SK-N-SH (cell line): ENCODE measurements around the gene RGS6. TPM values are rescaled to one million over a fixed set of nuclear protein-coding genes. Genes with fewer than 3 reads are reported as not detected.

Experiments used
- CTCF ChIA-PET: fragments of 300-600, 350-600 bp; formaldehyde crosslinking; extraction: SDS; loops from one replicate; lab custom pipeline; 2021; lab: Yijun Ruan, JAX
- POLR2A ChIA-PET: fragments of 350-600 bp; sonication (Branson Sonifier 250); formaldehyde crosslinking; extraction: SDS; loops from one replicate; lab custom pipeline; 2020; ENCODE audit warnings: antibody characterized with exemption, inconsistent platforms; lab: Yijun Ruan, JAX
- DNase-seq: peaks from one replicate; pipeline ENCODE4 v3.0.0; 2012
- H2AFZ ChIP-seq: fragments of 200-600 bp; sonication (generic); 2 replicates; pipeline ENCODE4 v1.8.1; 2016; ENCODE audit warnings: antibody characterized with exemption, mild to moderate bottlenecking, low read depth
- H3F3A ChIP-seq: fragments of 200-600 bp; sonication (generic); replicated peaks from 2 replicates; pipeline ENCODE3; 2016; ENCODE audit warnings: antibody characterized with exemption, mild to moderate bottlenecking; ENCODE audit not compliant: insufficient read depth
- H3K27ac ChIP-seq, 2 experiments: fragments of 200-500 bp in 1 of 2; fragments of 200-600 bp in 1 of 2; sonication (Bioruptor generic) in 1 of 2; sonication (generic), shearing (Covaris generic) in 1 of 2; 2 replicates each; pipeline versions ENCODE4 v1.5.1 to v1.6.1; 2014 to 2016; ENCODE audit warnings: low read depth in 2 of 2, inconsistent platforms in 1 of 2, low read length in 1 of 2, mild to moderate bottlenecking in 1 of 2, mixed read lengths in 1 of 2
- H3K27me3 ChIP-seq: fragments of 200-600 bp; sonication (generic), shearing (Covaris generic); 2 replicates; pipeline ENCODE4 v1.6.1; 2016; ENCODE audit warnings: mixed run types; ENCODE audit not compliant: insufficient read depth
- H3K36me3 ChIP-seq, 2 experiments: fragments of 200-500 bp in 1 of 2; fragments of 200-600 bp in 1 of 2; sonication (Bioruptor generic) in 1 of 2; sonication (generic) in 1 of 2; replicated peaks in 1 of 2; 2 replicates each; pipeline versions ENCODE3 to v1.5.1; 2014 to 2016; ENCODE audit warnings: low read length in 1 of 2, mild to moderate bottlenecking in 1 of 2; ENCODE audit not compliant: insufficient read depth in 2 of 2, control insufficient read depth in 1 of 2
- H3K4me1 ChIP-seq, 2 experiments: fragments of 200-500 bp in 1 of 2; fragments of 200-600 bp in 1 of 2; sonication (Bioruptor generic) in 1 of 2; sonication (generic), shearing (Covaris generic) in 1 of 2; 2 replicates each; pipeline versions ENCODE4 v1.5.1 to v1.6.1; 2014 to 2016; ENCODE audit warnings: low read depth in 1 of 2, low read length in 1 of 2, mixed run types in 1 of 2; ENCODE audit not compliant: insufficient read depth in 2 of 2, control insufficient read depth in 1 of 2
- H3K4me2 ChIP-seq: fragments of 200-600 bp; sonication (generic), shearing (Covaris generic); 2 replicates; pipeline ENCODE4 v1.6.1; 2017; ENCODE audit warnings: mixed run types
- H3K4me3 ChIP-seq, 2 experiments: fragments of 200-500 bp in 1 of 2; fragments of 200-600 bp in 1 of 2; sonication (Bioruptor generic) in 1 of 2; sonication (generic), shearing (Covaris generic) in 1 of 2; 2 replicates each; pipeline versions ENCODE4 v1.5.1 to v1.8.1; 2014 to 2016; ENCODE audit warnings: low read depth in 2 of 2, inconsistent platforms in 1 of 2, low read length in 1 of 2, mild to moderate bottlenecking in 1 of 2, mixed read lengths in 1 of 2, moderate library complexity in 1 of 2
- H3K79me2 ChIP-seq: fragments of 200-600 bp; sonication (generic); 2 replicates; pipeline ENCODE4 v1.8.1; 2017; ENCODE audit warnings: mild to moderate bottlenecking; ENCODE audit not compliant: insufficient read depth
- H3K9ac ChIP-seq: fragments of 200-600 bp; sonication (generic); 2 replicates; pipeline ENCODE4 v1.6.1; 2017; ENCODE audit warnings: mixed run types
- H3K9me2 ChIP-seq: fragments of 200-600 bp; sonication (generic); 2 replicates; pipeline ENCODE4 v1.6.1; 2017; ENCODE audit warnings: mixed run types
- H3K9me3 ChIP-seq: fragments of 200-600 bp; sonication (generic); 2 replicates; pipeline ENCODE4 v1.6.1; 2017; ENCODE audit warnings: mixed run types, mild to moderate bottlenecking, moderate library complexity
- H4K20me1 ChIP-seq: fragments of 200-600 bp; sonication (generic); 2 replicates; pipeline ENCODE4 v1.6.1; 2017; ENCODE audit warnings: mild to moderate bottlenecking, mixed run types; ENCODE audit not compliant: insufficient read depth
- EP300 ChIP-seq, 2 experiments: IDR thresholded peaks; 2 replicates each; pipeline versions ENCODE4 v1.4.0 to v1.6.1; 2012; ENCODE audit warnings: borderline replicate concordance in 1 of 2, low read depth in 1 of 2, low read length in 1 of 2
- FOSL2 ChIP-seq: IDR thresholded peaks from 2 replicates; pipeline ENCODE4 v1.4.0; 2012; ENCODE audit warnings: low read depth, mild to moderate bottlenecking, moderate library complexity, borderline replicate concordance
- FOXM1 ChIP-seq: IDR thresholded peaks from 2 replicates; pipeline ENCODE4 v1.4.0; 2012; ENCODE audit warnings: low read depth, mild to moderate bottlenecking
- JUND ChIP-seq: IDR thresholded peaks from 2 replicates; pipeline ENCODE4 v1.4.0; 2012
- MEF2A ChIP-seq: IDR thresholded peaks from 2 replicates; pipeline ENCODE4 v1.4.0; 2012; ENCODE audit warnings: low read depth, borderline replicate concordance
- MXI1 ChIP-seq: IDR thresholded peaks from 2 replicates; pipeline ENCODE4 v1.6.1; 2012; ENCODE audit warnings: mild to moderate bottlenecking, low read depth, low read length, improper control_type of control experiment
- NFIC ChIP-seq: IDR thresholded peaks from 2 replicates; pipeline ENCODE4 v1.4.0; 2012; ENCODE audit warnings: borderline replicate concordance
- RAD21 ChIP-seq: IDR thresholded peaks from 2 replicates; pipeline ENCODE4 v1.6.1; 2012; ENCODE audit warnings: mild to moderate bottlenecking, low read length
- RFX5 ChIP-seq: IDR thresholded peaks from 2 replicates; pipeline ENCODE4 v1.6.1; 2012; ENCODE audit warnings: mild to moderate bottlenecking, improper control_type of control experiment, low read length
- RXRA ChIP-seq: IDR thresholded peaks from 2 replicates; pipeline ENCODE4 v1.4.0; 2012; ENCODE audit warnings: low read depth, mild to moderate bottlenecking, borderline replicate concordance
- SIN3A ChIP-seq: IDR thresholded peaks from 2 replicates; pipeline ENCODE4 v1.6.1; 2012; ENCODE audit warnings: low read depth, mild to moderate bottlenecking, low read length, moderate library complexity, borderline replicate concordance
- TAF1 ChIP-seq: IDR thresholded peaks from 2 replicates; pipeline ENCODE4 v1.6.1; 2012; ENCODE audit warnings: low read depth, mild to moderate bottlenecking, low read length, moderate library complexity, borderline replicate concordance
- TEAD4 ChIP-seq: IDR thresholded peaks from 2 replicates; pipeline ENCODE4 v1.4.0; 2012; ENCODE audit warnings: mild to moderate bottlenecking, borderline replicate concordance; ENCODE audit not compliant: insufficient read depth
- WGBS: methylation state at CpG from one replicate; pipeline ENCODE4 v1.1.6; 2017; ENCODE audit warnings: low lambda C conversion rate; 5-methylcytosine and 5-hydroxymethylcytosine counted together
- polyA plus RNA-seq, 3 experiments: library from polyadenylated mRNA; depleted of rRNA; stranded (reverse); fragments of >200 nt; gene quantifications; 2 replicates each; pipeline ENCODE4 v1.2.3, GENCODE V29; 2012
- TF ChIP-seq, protein P1 (sequence below): IDR thresholded peaks from 2 replicates; pipeline ENCODE4 v1.6.1; 2012; ENCODE audit warnings: mild to moderate bottlenecking, low read depth, low read length, moderate library complexity
- TF ChIP-seq, protein P2 (sequence below): IDR thresholded peaks from 2 replicates; pipeline ENCODE4 v1.4.0; 2012; ENCODE audit warnings: low read depth, borderline replicate concordance
- TF ChIP-seq, protein P3 (sequence below): fragments of 150-350 bp; IDR thresholded peaks from 2 replicates; pipeline ENCODE4 v1.6.1; 2016; ENCODE audit warnings: mild to moderate bottlenecking, low read depth, low read length

RGS6 gene
- polyA plus RNA-seq, 1 of the 3 experiments (the other 2 are of a cell fraction) = not detected

DNA sequence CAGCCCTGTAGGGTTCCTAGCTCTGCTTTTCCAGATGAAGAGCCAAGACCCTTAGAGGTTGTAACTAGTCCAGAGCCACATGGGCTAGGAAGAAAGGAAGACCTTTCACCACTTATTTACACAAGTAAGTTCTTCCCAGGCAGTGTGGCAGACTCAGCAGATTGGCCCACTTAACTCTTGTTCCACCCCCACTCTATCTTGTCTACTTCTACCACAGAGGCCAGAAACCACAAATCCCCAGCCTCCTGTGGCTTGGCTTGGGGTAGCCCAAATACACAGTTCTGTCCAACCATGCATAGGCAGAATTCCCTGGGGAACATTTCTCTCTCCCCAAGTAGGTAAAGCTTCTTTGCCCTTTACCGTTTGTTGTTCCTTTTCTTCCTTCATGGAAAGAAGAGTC lies 383.5 kb downstream of the RGS6 start:
- no peaks in the 10 kb centered on the region for H3K79me2 ChIP-seq
- 0 out of 4 replicates have a peak, but pooled peaks cover 0 to 2% of the 10 kb centered on the region in 2 experiments for H3K4me1 ChIP-seq
- H3K27ac ChIP-seq = no peak overlapping the region
- H3K9me3 ChIP-seq = no peaks in the 10 kb centered on the region
- no peaks in the 10 kb centered on the region for H3K27me3 ChIP-seq
- CTCF ChIA-PET = no interaction called here
- no peaks in the 10 kb centered on the region for H4K20me1 ChIP-seq
- no peak overlapping the region for H3K4me3 ChIP-seq
- 19% methylated on average over 1 of the region's 1 CpG for WGBS
- no peak overlapping the region for H3K4me2 ChIP-seq
- no peaks in the 10 kb centered on the region for H3K36me3 ChIP-seq
- no peak overlapping the region for H3K9ac ChIP-seq
- TF ChIP-seq FOSL2 (no peak), JUND (no peak), MXI1 (no peak), EP300 (IDR thresholded peaks at IDR 0.05; ENCODE audit: borderline replicate concordance in 1 of 2, low read depth in 1 of 2, low read length in 1 of 2) (no peak), MEF2A (no peak), TEAD4 (no peak), RFX5 (no peak), FOXM1 (no peak), NFIC (no peak), RXRA (no peak), SIN3A (no peak), TAF1 (no peak), RAD21 (no peak)
- TF ChIP-seq, protein P1, sequence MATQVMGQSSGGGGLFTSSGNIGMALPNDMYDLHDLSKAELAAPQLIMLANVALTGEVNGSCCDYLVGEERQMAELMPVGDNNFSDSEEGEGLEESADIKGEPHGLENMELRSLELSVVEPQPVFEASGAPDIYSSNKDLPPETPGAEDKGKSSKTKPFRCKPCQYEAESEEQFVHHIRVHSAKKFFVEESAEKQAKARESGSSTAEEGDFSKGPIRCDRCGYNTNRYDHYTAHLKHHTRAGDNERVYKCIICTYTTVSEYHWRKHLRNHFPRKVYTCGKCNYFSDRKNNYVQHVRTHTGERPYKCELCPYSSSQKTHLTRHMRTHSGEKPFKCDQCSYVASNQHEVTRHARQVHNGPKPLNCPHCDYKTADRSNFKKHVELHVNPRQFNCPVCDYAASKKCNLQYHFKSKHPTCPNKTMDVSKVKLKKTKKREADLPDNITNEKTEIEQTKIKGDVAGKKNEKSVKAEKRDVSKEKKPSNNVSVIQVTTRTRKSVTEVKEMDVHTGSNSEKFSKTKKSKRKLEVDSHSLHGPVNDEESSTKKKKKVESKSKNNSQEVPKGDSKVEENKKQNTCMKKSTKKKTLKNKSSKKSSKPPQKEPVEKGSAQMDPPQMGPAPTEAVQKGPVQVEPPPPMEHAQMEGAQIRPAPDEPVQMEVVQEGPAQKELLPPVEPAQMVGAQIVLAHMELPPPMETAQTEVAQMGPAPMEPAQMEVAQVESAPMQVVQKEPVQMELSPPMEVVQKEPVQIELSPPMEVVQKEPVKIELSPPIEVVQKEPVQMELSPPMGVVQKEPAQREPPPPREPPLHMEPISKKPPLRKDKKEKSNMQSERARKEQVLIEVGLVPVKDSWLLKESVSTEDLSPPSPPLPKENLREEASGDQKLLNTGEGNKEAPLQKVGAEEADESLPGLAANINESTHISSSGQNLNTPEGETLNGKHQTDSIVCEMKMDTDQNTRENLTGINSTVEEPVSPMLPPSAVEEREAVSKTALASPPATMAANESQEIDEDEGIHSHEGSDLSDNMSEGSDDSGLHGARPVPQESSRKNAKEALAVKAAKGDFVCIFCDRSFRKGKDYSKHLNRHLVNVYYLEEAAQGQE = no peak
- TF ChIP-seq, protein P2, sequence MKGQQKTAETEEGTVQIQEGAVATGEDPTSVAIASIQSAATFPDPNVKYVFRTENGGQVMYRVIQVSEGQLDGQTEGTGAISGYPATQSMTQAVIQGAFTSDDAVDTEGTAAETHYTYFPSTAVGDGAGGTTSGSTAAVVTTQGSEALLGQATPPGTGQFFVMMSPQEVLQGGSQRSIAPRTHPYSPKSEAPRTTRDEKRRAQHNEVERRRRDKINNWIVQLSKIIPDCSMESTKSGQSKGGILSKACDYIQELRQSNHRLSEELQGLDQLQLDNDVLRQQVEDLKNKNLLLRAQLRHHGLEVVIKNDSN = no peak
- TF ChIP-seq, protein P3, sequence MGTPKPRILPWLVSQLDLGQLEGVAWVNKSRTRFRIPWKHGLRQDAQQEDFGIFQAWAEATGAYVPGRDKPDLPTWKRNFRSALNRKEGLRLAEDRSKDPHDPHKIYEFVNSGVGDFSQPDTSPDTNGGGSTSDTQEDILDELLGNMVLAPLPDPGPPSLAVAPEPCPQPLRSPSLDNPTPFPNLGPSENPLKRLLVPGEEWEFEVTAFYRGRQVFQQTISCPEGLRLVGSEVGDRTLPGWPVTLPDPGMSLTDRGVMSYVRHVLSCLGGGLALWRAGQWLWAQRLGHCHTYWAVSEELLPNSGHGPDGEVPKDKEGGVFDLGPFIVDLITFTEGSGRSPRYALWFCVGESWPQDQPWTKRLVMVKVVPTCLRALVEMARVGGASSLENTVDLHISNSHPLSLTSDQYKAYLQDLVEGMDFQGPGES = no peak
- no peak overlapping the region for H2AFZ ChIP-seq
- H3K9me2 ChIP-seq = no peaks in the 10 kb centered on the region
- no peak for DNase-seq
- H3F3A ChIP-seq = no peaks in the 10 kb centered on the region
- POLR2A ChIA-PET = no interaction called here
